ENCODE measurements around the gene BEAN1.

Gene BEAN1

DNA sequence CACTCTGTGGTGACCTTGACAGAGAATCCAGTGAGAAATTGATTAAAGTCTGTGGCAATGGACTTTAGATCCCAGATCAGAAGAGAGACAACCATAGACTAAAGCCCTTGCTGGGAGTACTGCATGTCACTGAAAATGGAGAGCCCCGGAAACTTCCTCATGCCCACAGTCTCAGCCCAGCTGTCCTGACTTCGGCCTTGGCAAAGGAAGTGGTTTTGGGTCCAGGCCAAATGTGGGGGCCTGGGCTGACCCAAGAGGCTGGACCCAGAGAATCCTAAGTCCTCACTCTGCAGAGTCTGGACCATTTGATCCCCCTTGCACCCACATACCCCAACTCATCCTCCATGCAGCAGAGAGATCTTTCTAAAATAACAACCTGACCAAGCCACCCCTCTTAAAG, 4.7 kb upstream of the BEAN1 start:
- ATAC-seq, result no peak

DNA sequence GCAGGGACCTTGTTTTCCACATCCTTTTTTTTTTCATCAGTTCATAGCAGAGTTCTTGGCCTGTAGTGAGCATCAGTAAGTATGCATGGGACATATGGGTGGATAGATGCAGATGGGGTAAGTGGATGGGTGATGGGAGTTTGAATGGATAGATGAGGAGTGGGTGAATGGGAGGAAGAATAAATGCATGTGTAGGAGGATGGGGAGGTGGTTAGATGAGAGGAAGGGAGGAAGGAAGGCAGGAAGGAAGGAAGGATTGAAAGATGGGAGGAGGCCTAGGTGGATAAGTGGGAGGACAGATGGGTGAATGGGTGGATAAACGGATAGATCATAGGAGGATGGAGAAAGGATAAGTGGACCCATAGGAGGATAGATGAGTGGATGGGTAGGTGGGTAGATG, 3.9 kb upstream of the BEAN1 start:
- ATAC-seq, result no peak
- TF ChIP-seq, protein P1, sequence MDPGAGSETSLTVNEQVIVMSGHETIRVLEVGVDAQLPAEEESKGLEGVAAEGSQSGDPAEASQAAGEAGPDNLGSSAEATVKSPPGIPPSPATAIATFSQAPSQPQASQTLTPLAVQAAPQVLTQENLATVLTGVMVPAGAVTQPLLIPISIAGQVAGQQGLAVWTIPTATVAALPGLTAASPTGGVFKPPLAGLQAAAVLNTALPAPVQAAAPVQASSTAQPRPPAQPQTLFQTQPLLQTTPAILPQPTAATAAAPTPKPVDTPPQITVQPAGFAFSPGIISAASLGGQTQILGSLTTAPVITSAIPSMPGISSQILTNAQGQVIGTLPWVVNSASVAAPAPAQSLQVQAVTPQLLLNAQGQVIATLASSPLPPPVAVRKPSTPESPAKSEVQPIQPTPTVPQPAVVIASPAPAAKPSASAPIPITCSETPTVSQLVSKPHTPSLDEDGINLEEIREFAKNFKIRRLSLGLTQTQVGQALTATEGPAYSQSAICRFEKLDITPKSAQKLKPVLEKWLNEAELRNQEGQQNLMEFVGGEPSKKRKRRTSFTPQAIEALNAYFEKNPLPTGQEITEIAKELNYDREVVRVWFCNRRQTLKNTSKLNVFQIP (CRISPR knock-in tag; IDR thresholded peaks at IDR 0.05; ENCODE audit: borderline replicate concordance, low read depth), result no peak
- TF ChIP-seq CSRNP3 (CRISPR knock-in tag; IDR thresholded peaks at IDR 0.05) (no peak), ZC3H10 (CRISPR knock-in tag; IDR thresholded peaks at IDR 0.05) (no peak), CREB5 (CRISPR knock-in tag; IDR thresholded peaks at IDR 0.05; ENCODE audit: low read depth) (no peak), ZNF8 (CRISPR knock-in tag; IDR thresholded peaks at IDR 0.05) (no peak), RARB (CRISPR knock-in tag; IDR thresholded peaks at IDR 0.05) (no peak), BACH2 (CRISPR knock-in tag; IDR thresholded peaks at IDR 0.05; ENCODE audit: borderline replicate concordance) (no peak), GLIS3 (CRISPR knock-in tag; IDR thresholded peaks at IDR 0.05) (no peak), TSHZ2 (CRISPR knock-in tag; IDR thresholded peaks at IDR 0.05) (no peak)

More for the DNA sequence above, 4.7 kb upstream of the BEAN1 start:
- no peak for TF ChIP-seq ZFP3 (CRISPR knock-in tag; IDR thresholded peaks at IDR 0.05)
- TF ChIP-seq ESRRG (CRISPR knock-in tag; IDR thresholded peaks at IDR 0.05), result no peak
- TF ChIP-seq TSHZ2 (CRISPR knock-in tag; IDR thresholded peaks at IDR 0.05), result no peak
- no peak for TF ChIP-seq ZNF565 (CRISPR knock-in tag; conservative IDR thresholded peaks at IDR 0.05; ENCODE audit: low read depth)
- TF ChIP-seq, protein P1 (CRISPR knock-in tag; IDR thresholded peaks at IDR 0.05; ENCODE audit: borderline replicate concordance, low read depth), result no peak
- no peak for TF ChIP-seq GLIS3 (CRISPR knock-in tag; IDR thresholded peaks at IDR 0.05)
- TF ChIP-seq PATZ1 (CRISPR knock-in tag; IDR thresholded peaks at IDR 0.05; ENCODE audit: borderline replicate concordance), result no peak
- no peak for TF ChIP-seq CSDC2 (CRISPR knock-in tag; IDR thresholded peaks at IDR 0.05)
- TF ChIP-seq ZC3H10 (CRISPR knock-in tag; IDR thresholded peaks at IDR 0.05), result no peak
- no peak for TF ChIP-seq ZNF70 (CRISPR knock-in tag; IDR thresholded peaks at IDR 0.05)
- TF ChIP-seq CREB5 (CRISPR knock-in tag; IDR thresholded peaks at IDR 0.05; ENCODE audit: low read depth), result no peak
- TF ChIP-seq SNAI2 (CRISPR knock-in tag; IDR thresholded peaks at IDR 0.05), result no peak
- no peak for TF ChIP-seq PPARA (CRISPR knock-in tag; IDR thresholded peaks at IDR 0.05; ENCODE audit: borderline replicate concordance)
- TF ChIP-seq ZNF8 (CRISPR knock-in tag; IDR thresholded peaks at IDR 0.05), result no peak
- no peak for TF ChIP-seq ISL1 (CRISPR knock-in tag; IDR thresholded peaks at IDR 0.05)
- TF ChIP-seq BACH2 (CRISPR knock-in tag; IDR thresholded peaks at IDR 0.05; ENCODE audit: borderline replicate concordance), result no peak
- TF ChIP-seq ZFP30 (CRISPR knock-in tag; IDR thresholded peaks at IDR 0.05), result no peak
- TF ChIP-seq ARNTL (CRISPR knock-in tag; IDR thresholded peaks at IDR 0.05; ENCODE audit: borderline replicate concordance, low read depth), result no peak

Data from SK-N-SH treated with all-trans-retinoic acid at 6 μM for 48 hours (cell line).